Measurements from ENCODE around the gene KLHL40.

The KLHL40 gene

GRCh38 chr3:42712688-42713372 lies 27.5 kb downstream of the KLHL40 start:
- H3K4me3 ChIP-seq (ENCODE audit: low read depth, low read length) = no peak overlapping the region
- TF ChIP-seq, protein P1, sequence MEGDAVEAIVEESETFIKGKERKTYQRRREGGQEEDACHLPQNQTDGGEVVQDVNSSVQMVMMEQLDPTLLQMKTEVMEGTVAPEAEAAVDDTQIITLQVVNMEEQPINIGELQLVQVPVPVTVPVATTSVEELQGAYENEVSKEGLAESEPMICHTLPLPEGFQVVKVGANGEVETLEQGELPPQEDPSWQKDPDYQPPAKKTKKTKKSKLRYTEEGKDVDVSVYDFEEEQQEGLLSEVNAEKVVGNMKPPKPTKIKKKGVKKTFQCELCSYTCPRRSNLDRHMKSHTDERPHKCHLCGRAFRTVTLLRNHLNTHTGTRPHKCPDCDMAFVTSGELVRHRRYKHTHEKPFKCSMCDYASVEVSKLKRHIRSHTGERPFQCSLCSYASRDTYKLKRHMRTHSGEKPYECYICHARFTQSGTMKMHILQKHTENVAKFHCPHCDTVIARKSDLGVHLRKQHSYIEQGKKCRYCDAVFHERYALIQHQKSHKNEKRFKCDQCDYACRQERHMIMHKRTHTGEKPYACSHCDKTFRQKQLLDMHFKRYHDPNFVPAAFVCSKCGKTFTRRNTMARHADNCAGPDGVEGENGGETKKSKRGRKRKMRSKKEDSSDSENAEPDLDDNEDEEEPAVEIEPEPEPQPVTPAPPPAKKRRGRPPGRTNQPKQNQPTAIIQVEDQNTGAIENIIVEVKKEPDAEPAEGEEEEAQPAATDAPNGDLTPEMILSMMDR (IDR thresholded peaks at IDR 0.05; ENCODE audit: borderline replicate concordance, insufficient read depth, low read depth, low read length) = no peak

GRCh38 chr3:42713747-42714146 lies 28.4 kb downstream of the KLHL40 start:
- H3K4me3 ChIP-seq (ENCODE audit: low read depth, low read length) = no peak overlapping the region

GRCh38 chr3:42714171-42714852 lies 29.0 kb downstream of the KLHL40 start:
- TF ChIP-seq, protein P1 (IDR thresholded peaks at IDR 0.05; ENCODE audit: borderline replicate concordance, insufficient read depth, low read depth, low read length) = no peak
- H3K4me3 ChIP-seq (ENCODE audit: low read depth, low read length) = no peak overlapping the region

More at GRCh38 chr3:42713747-42714146, 28.4 kb downstream of the KLHL40 start:
- TF ChIP-seq, protein P1 (IDR thresholded peaks at IDR 0.05; ENCODE audit: borderline replicate concordance, insufficient read depth, low read depth, low read length) = no peak

DNA sequence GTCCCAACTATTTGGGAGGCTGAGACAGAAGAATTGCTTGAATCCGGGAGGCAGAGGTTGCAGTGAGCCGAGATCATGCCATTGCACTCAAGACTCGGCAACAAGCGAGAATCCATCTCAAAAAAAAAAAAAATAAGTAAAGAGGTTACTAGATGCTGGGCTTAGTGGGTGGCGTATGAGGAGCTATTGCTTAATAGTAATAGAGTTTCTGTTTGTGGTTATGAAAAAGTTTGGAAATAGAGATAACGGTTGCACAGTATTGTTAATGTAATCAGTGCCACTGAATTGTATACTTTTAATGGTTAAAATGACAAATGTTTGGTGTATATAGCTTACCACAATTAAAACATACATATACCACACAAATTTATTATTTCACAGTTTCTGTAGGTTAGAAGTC lies 32.0 kb downstream of the KLHL40 start:
- TF ChIP-seq, protein P1 (IDR thresholded peaks at IDR 0.05; ENCODE audit: borderline replicate concordance, insufficient read depth, low read depth, low read length) = no peak
- H3K4me3 ChIP-seq (ENCODE audit: low read depth, low read length) = no peak overlapping the region

DNA sequence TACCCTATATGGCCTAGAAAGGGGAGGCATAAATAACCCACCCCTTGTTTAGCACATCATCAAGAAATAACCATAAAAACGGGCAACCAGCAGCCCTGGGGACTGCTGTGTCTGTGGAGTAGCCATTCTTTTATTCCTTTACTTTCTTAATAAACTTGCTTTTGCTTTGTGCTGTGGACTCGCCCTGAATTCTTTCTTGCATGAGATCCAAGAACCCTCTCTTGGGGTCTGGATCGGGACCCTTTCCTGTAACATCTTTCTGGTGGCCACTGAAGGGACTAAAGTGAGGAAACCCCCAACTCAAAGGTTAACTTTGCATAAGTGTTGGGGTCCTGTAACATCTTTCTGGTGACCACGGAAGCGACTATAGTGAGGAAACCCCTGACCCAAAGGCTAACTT lies 33.0 kb downstream of the KLHL40 start:
- no peak overlapping the region for H3K4me3 ChIP-seq (ENCODE audit: low read depth, low read length)
- TF ChIP-seq, protein P1 (IDR thresholded peaks at IDR 0.05; ENCODE audit: borderline replicate concordance, insufficient read depth, low read depth, low read length) = no peak

- TF ChIP-seq, protein P1 (IDR thresholded peaks at IDR 0.05; ENCODE audit: borderline replicate concordance, insufficient read depth, low read depth, low read length) = no peak
- H3K4me3 ChIP-seq (ENCODE audit: low read depth, low read length) = no peak overlapping the region
Measured at GRCh38 chr3:42719002-42719401, 33.7 kb downstream of the KLHL40 start.

DNA sequence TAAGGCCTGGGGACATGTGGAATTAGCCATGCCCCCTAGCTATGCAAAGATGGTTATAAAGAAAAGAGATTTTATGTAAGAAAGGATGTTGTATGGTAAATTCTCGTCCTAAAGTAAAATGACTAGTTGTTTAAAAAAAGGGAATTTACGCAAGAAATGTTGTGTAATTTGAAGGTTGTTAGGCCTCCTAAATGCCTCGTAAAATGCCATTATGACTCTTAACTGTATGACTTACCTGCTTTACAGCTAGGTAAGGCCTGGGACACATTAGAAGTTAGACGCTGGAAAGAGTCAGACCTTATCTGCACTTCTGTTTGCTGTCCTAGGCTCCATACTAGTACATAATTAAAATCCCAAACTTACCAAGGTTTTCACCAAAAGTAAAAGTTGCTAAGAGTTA lies 34.8 kb downstream of the KLHL40 start:
- no peak overlapping the region for H3K4me3 ChIP-seq (ENCODE audit: low read depth, low read length)
- TF ChIP-seq, protein P1 (IDR thresholded peaks at IDR 0.05; ENCODE audit: borderline replicate concordance, insufficient read depth, low read depth, low read length) = no peak

Measured in GM12875 (cell line).